Breast epithelium (tissue), 3 donors: ENCODE results near the gene MRPS9.

Experiments used
- POLR2A ChIP-seq: fragments of 450-650 bp; IDR thresholded peaks from one replicate; pipeline ENCODE4 v1.6.1; 2016; ENCODE audit warnings: antibody characterized with exemption, mild to moderate bottlenecking, moderate library complexity
- TF ChIP-seq, protein P1 (sequence below), 3 donors: fragments of 450-650 bp; IDR thresholded peaks; one replicate each; pipeline ENCODE4 v1.5.1; 2016 to 2017; ENCODE audit warnings: antibody characterized with exemption in 3 of 3, mild to moderate bottlenecking in 3 of 3, moderate library complexity in 3 of 3

DNA sequence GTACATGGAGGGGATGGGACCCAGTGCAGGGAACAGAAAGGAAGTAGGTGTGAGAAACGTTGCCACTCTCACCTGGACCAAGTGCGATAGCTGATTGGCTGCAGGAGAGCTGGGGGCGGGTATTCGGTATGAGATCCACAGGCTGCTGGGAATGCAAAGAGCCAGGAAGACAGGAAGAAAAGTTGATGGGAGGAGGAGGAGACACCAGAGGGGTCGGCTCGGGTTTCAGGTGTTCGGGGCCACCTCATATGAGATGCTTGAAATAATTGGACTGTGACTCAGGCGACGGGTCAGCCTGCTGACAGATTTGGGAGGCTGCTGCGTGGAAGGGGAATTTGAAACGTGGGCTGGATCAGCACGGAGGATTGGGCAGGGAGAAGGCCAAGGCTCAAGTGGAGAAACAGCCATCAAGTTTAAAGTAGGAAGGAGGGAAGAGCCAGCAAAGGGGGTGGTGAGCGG, 65.1 kb downstream of the MRPS9 start:
- no peak for TF ChIP-seq POLR2A
- TF ChIP-seq, protein P1, sequence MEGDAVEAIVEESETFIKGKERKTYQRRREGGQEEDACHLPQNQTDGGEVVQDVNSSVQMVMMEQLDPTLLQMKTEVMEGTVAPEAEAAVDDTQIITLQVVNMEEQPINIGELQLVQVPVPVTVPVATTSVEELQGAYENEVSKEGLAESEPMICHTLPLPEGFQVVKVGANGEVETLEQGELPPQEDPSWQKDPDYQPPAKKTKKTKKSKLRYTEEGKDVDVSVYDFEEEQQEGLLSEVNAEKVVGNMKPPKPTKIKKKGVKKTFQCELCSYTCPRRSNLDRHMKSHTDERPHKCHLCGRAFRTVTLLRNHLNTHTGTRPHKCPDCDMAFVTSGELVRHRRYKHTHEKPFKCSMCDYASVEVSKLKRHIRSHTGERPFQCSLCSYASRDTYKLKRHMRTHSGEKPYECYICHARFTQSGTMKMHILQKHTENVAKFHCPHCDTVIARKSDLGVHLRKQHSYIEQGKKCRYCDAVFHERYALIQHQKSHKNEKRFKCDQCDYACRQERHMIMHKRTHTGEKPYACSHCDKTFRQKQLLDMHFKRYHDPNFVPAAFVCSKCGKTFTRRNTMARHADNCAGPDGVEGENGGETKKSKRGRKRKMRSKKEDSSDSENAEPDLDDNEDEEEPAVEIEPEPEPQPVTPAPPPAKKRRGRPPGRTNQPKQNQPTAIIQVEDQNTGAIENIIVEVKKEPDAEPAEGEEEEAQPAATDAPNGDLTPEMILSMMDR (IDR thresholded peaks at IDR 0.05): no peak
